NCI-H2227 (cell line): ENCODE results near the gene ATPAF1.
"Not testable (repeated sequence)": the region's sequence is repeated elsewhere in the genome, so short reads cannot be mapped to it uniquely, and the experiment has no call there.

Source experiments
- DNase-seq: peaks from one replicate; lab custom pipeline; 2025; ENCODE audit not compliant: unreplicated experiment; lab: John Stamatoyannopoulos, UW

ATPAF1 gene

DNA sequence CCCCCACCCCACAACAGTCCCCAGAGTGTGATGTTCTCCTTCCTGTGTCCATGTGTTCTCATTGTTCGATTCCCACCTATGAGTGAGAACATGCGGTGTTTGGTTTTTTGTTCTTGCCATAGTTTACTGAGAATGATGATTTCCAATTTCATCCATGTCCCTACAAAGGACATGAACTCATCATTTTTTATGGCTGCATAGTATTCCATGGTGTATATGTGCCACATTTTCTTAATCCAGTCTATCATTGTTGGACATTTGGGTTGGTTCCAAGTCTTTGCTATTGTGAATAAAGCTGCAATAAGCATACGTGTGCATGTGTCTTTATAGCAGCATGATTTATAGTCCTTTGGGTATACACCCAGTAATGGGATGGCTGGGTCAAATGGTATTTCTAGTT is 17.0 kb downstream of the ATPAF1 start:
- not testable (repeated sequence) for DNase-seq

DNA sequence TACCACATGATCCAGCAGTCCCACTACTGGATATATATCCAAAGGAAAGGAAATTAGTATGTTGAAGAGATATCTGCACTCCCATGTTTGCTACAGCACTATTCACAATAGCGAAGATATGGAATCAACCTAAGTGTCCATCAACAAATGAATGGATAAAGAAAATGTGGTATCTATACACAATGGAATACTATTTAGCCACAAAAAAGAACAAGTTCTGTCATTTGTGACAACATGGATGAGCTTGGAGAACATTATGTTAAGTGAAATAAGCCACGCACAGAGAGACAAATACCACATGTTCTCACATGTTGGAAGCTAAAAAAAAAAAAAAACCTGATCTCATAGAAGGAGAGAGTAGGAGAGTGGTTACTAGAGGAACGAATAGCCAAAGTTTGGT is 17.7 kb downstream of the ATPAF1 start:
- DNase-seq: no peak

GRCh38 chr1:46649764-46650163 is 18.4 kb downstream of the ATPAF1 start:
- no peak for DNase-seq

GRCh38 chr1:46647611-46648010 is 20.6 kb downstream of the ATPAF1 start:
- DNase-seq: no peak

- DNase-seq: no peak
These were observed 21.3 kb downstream of the ATPAF1 start for GRCh38 chr1:46646844-46647243.

DNA sequence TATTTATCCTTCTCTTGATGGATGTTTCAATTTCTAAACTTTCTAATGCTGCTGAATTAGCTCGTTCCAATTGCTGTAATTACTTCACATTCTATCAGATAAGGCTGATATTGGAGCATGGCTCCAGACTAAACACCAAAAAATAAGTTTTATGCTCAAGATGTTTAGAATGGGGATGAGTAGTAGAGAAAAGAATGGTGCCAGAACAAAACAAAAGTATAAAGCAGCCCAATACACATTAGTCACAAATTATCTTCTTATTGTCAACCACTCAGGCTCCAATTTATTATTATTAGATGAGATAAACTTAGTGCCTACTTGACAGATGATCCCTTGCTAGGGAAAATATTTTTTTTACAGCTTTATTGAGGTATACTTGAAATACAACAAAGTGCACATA is 21.8 kb downstream of the ATPAF1 start:
- DNase-seq: no peak

- no peak for DNase-seq
These were observed 22.3 kb downstream of the ATPAF1 start for GRCh38 chr1:46645815-46646214.

GRCh38 chr1:46643368-46643775 is 24.8 kb downstream of the ATPAF1 start:
- DNase-seq: peak; percentile 81

GRCh38 chr1:46642115-46642680 is 26.0 kb downstream of the ATPAF1 start:
- DNase-seq: no peak

- DNase-seq: no peak
These were observed 28.6 kb downstream of the ATPAF1 start for GRCh38 chr1:46639547-46639946.

DNA sequence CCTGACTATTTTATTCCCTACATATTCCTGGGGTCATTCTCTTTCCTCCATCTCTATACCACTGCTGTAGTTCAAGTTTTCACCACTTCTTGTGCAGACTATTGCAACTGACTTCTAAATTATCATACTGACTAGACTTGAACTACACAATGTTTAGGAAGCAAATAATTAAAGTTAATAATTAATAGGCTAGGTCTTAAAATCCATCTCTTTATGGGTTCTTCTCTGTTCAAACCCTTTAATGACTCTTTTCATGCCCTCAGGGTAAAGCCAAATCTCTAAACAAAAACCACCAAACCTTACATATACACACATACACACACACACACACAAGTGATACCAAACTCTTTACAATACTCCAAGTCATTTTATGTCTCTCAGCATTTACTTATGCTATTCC is 29.2 kb downstream of the ATPAF1 start:
- no peak for DNase-seq

GRCh38 chr1:46637444-46638083 is 30.6 kb downstream of the ATPAF1 start:
- DNase-seq: no peak

DNA sequence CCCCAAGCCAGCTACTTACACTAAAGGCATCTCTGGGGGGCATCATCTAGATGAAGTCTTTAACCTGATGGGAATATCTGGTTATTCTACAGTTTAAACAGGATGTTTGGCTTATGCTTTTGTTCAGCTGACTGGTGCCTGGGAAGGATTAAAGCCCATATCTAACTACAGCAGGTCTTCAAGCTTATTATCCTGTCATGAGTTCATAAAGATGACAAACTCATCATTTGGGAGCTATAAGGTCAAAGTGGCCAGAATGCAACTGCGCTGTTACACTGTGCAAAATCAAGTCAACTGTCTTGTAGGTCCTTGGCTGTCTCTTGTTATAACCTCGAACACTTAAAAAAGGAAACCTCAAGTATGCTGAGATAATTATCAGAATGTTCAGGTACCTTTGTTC is 33.0 kb downstream of the ATPAF1 start:
- DNase-seq: no peak

GRCh38 chr1:46630719-46631118 is 37.4 kb downstream of the ATPAF1 start:
- DNase-seq: no peak

- DNase-seq: no peak
These were observed 44.2 kb downstream of the ATPAF1 start for GRCh38 chr1:46623743-46624644.

- DNase-seq: no peak
These were observed 45.8 kb downstream of the ATPAF1 start for GRCh38 chr1:46622344-46622743.

DNA sequence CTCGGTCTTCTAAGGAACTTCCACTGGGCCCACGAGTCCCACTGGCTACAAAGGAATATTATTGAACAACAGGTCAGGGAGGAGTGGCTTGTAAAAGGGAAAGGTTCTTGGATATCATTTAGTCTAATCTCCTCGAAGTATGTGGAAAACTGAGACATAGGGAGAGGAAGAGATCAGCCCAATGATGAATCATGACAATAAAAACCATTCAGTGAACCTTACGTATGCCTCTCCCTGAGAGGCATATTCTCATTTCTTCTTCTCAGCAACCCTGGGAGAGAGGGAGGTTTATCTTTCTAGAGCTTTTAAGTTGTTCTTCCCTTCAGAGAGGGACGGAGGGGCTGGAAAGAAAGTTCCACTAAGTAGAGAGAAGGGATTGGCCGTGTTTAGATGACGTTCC is 46.2 kb downstream of the ATPAF1 start:
- DNase-seq: no peak

DNA sequence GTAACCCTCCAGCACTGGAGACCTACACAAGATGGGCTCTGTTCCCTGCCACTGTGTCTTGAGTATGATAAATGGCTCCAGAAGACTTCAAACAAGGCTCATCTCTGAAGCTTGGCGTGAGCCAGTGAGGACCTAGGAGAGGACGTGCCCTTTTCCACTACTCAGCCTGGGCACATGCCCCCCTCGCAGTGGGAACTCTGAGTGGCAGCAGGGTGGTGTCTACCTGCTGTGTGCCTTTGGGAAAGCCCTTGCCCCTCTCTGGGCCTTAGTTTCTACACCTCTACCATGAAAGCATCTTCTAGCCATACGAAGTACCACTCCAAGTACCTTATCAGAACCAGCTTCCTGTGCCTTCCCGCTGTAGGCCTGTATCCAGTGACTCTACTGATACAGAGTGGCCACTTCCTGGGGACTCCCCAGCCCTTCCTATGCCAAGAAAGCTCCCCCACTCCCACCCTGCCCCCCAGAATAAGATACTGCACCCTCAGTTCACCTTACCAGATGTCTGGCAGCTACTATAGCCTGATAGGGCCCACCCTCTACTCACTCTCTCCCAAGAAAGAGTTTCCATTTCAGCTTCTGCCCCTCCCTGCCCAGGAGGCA is 48.4 kb downstream of the ATPAF1 start:
- DNase-seq: no peak

GRCh38 chr1:46618754-46619415 is 49.3 kb downstream of the ATPAF1 start:
- no peak for DNase-seq

DNA sequence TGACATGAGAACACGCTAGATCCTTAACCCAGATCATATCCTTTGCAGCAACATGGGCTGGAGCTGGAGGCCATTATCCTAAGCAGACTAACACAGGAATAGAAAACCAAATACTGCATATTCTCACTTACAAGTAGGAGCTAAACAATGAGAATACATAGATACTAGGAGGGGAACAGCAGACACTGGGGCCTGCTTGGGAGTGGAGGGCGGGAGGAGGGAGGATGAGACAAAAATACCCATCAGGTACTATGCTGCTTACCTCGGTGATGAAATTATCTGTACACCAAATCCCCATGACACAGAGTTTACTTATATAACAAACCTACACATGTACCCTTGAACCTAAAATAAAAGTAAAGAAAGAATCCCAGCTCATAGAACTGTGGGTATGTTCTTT is 50.3 kb downstream of the ATPAF1 start:
- DNase-seq: no peak

GRCh38 chr1:46617108-46617800 is 50.9 kb downstream of the ATPAF1 start:
- DNase-seq: no peak
